Measurements from ENCODE around the gene P2RY2.
"Not testable (repeated sequence)": the region's sequence is repeated elsewhere in the genome, so short reads cannot be mapped to it uniquely, and the experiment has no call there.

P2RY2 gene

DNA sequence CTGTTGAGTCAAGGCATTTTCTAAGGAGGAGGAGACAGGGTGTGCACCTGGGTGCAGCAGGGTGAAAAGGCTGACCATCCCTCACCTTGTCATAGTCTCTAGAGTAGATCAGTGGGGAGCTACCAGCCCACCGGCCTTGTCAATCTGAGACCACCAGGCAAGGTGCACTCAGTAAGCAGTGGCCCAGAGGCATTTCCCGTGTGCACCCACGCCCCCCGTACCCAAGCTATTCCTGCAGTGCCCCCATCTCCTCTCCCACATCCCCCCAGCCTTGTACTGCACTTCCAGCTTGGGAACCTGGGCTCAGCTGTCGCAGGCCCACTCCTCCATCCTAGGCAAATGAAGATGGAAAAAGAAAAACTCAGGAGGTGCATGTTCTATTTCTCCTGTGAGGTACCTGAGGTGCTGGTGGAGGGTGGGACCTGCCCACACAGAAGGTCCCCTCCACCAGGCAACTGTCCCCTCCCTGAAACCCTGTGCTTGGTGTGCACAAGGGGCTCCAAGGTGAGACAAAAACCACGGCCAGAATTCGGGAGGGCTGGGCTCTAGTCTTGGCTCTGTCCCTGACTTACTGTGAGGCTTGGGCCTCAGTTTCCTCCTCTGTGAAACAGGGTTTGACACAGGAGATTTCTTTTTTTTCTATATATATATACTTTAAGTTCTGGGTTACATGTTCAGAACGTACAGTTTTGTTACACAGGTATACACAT, 8.4 kb downstream of the P2RY2 start:
- DNase-seq = no peak

DNA sequence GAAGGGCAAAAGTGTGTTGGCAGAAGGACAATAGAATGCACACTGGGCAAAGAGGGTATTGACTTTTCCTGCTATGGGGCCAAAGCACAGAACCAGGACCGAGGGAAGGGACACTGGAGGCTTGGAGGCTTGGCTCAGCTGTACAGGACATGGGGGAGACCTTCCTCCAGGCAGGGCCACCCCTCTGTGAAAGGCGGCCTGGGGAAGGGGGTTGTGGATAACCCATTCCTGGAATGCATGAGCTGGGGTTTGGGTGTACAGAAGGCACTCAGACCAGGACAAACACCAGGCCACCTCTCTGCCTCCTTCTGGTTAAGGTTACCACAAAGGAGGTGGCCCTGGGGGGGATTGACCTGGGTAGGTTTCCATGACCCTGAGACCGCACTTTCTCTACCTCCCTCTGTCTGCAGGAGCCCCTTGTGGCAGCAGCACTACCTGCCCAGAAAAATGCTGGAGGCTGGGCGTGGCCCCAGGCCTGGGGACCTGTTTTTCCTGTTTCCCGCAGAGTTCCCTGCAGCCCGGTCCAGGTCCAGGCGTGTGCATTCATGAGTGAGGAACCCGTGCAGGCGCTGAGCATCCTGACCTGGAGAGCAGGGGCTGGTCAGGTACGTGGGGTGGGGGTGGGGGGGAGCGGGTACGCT, 9.6 kb downstream of the P2RY2 start:
- DNase-seq = no peak

DNA sequence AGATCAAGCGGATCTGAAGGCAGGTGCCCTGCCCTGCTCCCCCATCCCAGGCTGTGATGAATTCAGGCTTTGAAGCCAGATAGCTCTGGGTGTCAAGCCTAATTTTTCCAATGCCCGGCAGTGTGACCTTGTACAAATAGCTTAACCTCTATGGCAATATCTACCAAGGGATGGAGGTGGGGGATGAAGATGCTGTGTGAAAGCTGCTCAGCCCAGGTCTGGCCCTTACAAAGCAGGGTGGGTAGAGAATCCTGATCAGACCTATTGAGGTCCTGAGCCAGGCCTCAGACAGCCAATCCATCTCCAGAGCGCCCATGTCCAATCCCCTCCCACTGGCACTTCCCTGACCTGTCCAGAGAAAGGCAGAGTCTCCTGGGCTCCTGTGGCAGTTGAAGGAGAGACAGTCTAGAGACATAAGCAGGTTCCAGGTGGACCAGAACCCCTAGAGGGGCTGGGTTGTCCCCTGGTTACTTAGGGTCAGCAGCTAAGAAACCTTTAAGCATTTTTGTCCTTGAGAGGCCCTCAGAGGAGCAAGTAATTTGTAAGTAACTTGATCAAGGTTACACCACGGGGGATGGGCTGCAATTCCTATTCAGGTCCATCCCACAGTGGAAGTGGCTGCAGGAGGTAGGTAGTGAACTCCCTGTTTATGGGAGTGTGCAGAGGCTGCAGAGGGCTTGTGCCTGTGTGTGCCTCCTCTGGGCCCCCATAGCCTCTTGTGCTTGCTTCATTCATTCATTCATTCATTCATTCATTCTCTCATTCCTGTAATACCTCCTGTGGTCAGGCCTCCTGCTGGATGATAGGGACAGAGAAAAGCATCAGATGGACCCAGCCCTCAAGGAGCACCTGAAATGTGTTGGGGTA, 10.4 kb downstream of the P2RY2 start:
- DNase-seq = no peak

DNA sequence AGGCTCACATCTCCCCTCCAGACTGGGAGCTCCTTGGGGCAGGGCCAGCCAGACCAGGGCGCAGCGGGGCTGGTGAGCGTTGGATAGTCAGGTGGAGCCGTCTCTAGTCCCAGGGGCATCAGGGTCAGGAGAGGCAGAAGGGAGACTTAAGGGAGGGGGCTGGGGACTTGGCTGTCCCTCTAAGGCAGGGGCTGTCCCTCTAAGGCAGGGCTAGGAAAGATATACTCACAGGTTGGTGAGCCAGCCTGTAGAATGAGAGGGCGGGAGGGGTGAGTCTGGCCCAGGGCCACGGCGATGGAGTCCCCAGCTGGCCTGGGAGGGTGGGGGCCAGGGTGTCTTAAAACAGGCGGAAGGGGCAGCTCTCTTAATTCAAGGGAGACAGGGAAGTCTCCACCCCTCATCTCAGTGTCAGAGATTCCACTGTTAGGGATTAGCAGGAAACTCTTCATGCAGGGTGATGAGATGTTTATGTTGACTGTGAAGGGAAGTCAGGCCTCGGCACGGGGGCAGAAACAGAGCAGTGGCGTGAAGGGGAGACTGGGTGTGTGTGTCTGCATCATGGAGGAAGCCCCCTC, 11.3 kb downstream of the P2RY2 start:
- DNase-seq = no peak

DNA sequence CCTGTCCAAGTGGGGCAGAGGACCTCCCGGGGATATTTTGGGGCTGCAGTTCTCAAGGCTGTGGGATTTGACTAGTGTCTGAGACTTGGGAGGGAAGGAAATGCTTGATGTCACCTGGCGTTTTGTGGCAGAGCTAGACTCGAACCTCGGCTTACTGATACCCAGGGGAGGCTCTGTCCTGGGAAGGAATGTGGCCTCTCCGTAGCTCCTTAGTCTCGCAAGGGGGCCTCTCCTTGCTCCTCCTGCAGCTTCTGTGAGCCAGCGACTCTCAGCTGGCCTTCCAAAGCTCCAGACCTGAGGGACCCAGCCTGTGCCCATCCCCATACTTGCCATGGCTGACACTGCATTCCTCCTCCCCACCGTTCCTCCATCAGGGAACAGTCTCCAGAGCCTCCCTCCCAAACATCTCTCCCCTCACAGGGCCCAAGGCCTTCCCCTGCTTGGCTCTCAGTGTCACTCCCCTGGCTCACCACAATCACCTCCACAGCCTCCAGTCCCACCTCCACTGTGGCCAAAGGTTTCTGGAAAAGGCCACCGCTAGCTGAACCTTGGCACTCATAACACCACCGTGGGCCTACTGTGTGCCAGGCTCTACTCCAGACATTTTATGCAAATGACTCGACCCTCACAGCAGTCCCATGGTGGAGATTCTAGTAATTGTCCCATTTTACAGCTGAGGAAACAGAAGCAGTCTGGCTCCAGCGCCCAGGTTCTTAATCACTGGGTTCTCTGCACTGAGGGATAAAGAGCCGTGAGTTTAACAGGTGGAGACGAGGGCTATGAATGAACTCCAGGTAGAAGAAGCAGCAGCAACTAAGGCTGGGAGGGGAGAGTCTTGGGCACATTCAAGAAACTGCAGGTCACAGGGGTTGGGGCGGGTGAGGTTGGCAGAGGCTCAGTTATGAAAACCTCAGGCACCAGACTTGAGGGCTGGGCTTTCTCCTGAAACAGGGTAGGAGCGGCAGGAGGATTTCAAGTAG, 12.1 kb downstream of the P2RY2 start:
- DNase-seq = no peak

DNA sequence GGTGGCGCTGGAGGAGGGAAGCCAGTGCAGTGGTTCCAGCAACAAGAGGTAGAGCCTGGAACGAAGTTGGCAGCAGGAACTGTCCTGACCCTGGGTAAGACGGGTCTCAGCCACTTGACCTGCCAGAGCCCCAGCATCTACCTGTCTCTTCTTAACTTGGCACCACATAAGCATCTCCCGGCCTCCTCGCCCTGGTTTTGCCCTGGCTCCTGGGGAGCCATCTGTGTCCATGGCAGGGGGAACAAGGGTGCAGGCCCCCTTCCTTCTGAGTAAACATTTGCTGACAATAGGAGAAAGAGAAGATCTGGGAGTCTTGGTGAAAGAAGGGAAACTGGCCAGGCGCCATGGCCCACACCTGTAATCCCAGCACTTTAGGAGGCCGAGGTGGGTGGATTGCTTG, 12.8 kb downstream of the P2RY2 start:
- no peak for DNase-seq

DNA sequence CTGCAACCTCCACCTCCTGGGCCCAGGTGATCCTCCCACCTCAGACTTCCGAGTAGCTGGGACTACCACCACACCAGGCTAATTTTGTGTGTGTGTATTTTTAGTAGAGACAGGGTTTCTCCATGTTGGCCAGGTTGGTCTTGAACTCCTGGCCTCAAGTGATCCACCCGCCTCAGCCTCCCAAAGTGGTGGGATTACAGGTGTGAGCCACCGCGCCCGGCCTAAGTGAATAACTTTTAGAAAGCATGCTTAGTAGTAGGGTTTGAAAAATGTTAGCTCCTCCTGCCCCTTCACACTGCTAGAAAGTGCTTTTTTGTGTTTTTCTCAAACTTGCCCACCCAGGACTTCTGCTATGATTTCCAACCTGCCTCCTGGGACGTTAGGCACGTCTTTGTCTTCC, 14.4 kb downstream of the P2RY2 start:
- not testable (repeated sequence) for DNase-seq

DNA sequence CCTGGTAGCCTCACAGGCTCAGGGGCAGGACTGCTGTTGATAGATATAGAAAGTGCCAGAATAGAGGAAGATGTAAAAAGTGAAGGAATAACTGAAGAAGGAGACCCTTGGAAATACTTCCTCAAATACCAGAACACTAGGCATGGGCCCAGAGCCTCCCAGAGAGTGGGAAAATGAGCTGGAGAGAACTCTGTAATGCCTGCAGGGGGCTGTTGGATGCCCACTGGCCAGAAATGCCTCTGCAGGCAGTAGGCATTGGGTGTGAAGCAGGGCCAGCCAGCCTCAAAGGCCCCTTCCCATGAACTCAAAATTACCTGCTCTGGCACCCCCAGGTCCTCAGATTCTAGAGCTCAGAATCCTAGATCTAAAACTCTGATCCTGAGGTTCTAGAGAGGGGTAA, 15.1 kb downstream of the P2RY2 start:
- no peak for DNase-seq

DNA sequence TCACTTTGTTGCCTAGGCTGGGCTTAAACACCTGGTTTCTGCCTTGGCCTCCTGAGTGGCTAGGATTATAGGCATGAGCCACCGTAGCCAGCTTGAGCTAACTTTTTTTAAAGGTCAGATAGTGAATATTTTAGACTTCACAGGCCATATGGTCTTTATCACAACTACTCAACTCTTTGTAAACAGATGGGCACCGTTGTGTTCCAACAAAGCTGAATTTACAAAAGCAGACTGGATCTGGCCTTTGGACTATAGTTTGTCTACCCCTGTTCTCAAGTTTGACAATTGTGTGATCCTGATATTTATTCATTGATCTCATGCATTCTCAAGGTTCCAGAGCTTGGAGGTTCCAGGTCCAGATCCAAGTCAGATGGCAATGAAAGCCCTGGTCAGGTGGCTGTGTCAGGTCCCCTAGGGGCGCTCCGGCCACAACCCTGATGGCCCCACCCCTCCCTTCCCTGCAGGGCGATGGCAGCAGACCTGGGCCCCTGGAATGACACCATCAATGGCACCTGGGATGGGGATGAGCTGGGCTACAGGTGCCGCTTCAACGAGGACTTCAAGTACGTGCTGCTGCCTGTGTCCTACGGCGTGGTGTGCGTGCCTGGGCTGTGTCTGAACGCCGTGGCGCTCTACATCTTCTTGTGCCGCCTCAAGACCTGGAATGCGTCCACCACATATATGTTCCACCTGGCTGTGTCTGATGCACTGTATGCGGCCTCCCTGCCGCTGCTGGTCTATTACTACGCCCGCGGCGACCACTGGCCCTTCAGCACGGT, 15.8 kb downstream of the P2RY2 start:
- DNase-seq = no peak

DNA sequence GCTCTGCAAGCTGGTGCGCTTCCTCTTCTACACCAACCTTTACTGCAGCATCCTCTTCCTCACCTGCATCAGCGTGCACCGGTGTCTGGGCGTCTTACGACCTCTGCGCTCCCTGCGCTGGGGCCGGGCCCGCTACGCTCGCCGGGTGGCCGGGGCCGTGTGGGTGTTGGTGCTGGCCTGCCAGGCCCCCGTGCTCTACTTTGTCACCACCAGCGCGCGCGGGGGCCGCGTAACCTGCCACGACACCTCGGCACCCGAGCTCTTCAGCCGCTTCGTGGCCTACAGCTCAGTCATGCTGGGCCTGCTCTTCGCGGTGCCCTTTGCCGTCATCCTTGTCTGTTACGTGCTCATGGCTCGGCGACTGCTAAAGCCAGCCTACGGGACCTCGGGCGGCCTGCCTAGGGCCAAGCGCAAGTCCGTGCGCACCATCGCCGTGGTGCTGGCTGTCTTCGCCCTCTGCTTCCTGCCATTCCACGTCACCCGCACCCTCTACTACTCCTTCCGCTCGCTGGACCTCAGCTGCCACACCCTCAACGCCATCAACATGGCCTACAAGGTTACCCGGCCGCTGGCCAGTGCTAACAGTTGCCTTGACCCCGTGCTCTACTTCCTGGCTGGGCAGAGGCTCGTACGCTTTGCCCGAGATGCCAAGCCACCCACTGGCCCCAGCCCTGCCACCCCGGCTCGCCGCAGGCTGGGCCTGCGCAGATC, 16.5 kb downstream of the P2RY2 start:
- no peak for DNase-seq

DNA sequence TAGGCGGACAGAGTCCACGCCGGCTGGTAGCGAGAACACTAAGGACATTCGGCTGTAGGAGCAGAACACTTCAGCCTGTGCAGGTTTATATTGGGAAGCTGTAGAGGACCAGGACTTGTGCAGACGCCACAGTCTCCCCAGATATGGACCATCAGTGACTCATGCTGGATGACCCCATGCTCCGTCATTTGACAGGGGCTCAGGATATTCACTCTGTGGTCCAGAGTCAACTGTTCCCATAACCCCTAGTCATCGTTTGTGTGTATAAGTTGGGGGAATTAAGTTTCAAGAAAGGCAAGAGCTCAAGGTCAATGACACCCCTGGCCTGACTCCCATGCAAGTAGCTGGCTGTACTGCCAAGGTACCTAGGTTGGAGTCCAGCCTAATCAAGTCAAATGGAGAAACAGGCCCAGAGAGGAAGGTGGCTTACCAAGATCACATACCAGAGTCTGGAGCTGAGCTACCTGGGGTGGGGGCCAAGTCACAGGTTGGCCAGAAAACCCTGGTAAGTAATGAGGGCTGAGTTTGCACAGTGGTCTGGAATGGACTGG, 17.2 kb downstream of the P2RY2 start:
- DNase-seq = no peak

DNA sequence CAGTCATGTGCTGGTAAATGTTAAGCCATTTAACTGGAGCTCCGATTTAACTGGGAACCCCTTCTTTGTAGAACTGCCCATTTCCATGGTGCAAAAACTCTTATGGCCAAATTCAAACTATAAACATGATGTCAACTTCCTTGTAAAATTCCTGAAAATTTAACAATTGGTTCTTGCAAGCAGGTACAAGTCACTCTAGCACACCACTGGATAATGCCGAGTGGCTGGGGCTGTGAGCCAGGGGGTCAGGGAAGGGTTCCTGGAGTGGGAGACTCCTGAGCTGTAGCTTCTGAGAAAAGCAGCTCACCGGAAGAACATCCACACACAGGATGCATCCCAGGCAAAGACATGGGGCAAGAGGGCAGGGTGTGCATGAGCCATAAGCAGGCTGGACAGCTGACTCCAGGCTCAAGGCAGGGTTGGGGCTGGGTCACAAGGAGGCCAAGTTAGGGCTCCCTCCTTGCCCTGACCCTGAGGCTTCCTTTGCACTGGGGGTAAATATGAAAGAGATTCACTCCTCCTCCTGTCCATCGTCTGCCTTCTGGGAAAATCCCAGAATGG, 18.2 kb downstream of the P2RY2 start:
- no peak for DNase-seq

DNA sequence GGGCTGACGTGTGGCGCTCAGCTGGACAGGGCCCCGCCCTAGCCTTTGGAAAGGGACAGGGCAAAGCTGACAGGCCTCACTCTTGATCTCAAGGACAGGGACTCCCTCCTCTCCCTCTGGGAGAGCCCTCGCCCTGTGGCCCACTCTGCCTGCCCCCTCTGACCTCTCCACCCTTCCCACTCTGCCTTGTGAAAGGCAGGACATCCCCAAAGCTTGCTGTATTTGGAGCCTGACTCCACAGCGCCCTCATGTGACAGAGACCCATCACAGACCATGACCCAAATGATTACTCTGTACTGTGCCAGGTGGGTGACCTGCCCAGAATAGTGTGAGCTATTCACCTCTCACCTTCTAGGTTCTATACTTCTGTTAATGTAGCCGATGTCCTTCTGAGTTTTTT, 18.8 kb downstream of the P2RY2 start:
- peak in 3 of 56 donors; percentile 6 to 28 (median 24) for DNase-seq

DNA sequence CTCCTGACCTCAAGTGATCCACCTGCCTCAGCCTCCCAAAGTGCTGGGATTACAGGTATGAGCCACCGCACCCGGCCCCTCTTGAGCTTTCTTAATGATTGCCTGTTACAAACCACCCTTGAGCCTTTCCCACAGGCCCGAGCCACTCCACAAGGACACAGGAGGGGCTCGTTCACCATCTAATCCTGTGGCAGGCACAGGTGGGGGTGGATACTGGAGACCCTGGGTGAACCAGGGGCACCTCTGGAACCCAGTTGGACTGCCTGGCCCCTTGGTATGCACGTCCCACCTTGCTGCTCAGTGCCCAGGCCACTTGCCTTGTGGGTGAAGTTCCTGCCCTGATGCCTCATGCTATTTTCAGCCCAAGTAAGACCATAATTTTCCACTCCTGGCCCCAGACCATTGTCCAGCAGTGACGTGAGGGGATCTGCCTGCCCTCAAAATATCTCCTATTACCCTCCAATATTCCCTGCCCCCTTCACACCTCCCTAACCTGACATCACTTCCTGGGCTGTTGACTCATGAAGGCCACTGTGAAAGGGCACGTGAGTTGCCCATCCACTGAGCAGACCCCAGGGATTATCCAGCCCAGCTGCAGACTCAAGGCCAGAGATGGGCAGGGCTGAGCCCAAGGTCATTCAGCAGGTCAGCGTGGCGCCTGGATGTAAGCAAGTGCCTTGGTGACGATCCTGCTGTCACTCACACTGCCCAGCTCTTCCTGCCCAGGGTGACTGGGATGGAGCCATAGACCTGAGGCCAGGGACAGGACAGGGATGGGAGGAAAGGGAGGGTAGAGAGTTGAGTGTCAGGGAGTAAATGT, 19.6 kb downstream of the P2RY2 start:
- no peak for DNase-seq

DNA sequence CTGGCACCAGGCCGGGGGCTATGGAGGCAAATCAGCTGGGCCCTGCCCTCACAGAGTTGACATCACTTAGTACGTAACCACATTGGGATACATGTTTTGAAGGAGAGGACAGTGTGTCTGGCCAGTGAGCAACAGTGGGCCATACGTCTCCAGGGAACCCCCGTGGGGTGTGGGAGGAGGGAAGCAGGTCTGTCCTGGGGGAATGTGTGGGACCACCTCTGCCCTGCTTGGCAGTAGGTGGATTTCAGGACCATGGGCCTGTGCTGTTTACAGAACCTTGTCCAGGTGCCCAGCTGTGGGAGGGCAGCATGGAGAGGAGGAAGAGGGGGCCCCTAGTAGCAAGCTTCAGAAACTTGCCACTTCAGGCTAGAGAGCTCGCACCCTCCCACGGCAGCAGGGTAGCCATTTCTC, 21.0 kb downstream of the P2RY2 start:
- DNase-seq = no peak

DNA sequence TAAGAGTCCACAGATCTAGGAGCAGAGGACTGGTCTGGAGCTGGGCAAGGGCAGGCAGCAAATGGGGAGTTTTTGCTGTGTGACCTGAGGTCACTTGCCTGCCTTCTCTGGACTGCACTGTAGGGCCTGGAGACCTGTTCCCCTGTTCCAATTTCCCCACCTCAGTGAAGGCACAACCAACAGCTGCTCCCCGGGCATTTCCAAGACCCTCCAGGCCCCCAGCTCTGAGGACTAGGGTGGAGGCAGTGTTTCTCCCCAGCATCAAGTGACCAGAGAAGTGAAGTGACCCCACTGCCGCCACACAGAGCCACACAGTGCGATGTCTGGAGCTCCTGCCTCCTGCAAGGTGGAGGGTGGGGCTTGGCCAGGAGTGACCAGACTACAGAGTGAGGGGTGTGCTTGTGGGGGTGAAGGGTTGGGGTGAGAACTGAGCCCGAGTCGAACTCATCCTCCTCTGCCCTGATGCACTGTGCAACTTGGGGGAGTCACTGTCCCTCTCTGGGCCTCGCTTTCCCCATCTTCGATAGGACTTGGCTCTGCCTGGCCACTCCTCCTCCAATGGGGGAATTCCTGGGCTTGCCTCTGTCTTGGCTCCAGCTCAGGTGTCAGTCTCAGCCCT, 21.6 kb downstream of the P2RY2 start:
- no peak for DNase-seq

DNA sequence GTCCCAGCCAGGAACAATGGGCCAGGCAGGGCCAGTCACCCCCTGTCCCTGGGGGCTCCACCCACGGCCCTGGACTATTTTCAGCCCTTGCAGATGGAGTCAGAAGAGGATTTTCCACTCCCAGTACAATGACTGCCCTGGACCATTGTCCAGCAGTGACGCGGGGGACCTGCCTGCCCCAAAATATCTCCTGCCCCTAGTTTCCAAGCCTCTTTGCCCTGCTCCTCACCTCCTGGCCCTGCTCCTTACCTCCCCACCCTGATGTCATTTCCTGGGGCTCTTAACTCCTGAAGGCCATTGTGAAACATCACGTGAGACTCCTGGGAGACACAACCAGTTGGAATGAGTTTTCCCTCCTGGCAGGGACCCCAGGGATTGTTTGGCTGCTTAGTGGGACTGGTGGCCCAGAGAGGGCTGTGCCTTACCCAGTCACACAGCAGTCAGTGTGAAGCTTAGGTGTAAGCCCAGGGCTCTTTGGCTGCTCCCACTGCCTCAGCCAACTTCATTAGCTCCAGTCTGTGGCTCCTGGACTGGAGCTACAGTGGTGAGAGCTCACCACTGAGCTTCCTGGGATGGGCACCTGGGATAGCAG, 22.2 kb downstream of the P2RY2 start:
- peak in 1 of 56 donors; percentile 15 for DNase-seq

Data from nucleus accumbens (tissue), 56 donors.